Measurements from ENCODE around the gene ALAD.

Gene ALAD

GRCh38 chr9:113349066-113349444, 52.0 kb downstream of the ALAD start:
- no peak for DNase-seq (ENCODE audit: low read depth in 2 of 2)

DNA sequence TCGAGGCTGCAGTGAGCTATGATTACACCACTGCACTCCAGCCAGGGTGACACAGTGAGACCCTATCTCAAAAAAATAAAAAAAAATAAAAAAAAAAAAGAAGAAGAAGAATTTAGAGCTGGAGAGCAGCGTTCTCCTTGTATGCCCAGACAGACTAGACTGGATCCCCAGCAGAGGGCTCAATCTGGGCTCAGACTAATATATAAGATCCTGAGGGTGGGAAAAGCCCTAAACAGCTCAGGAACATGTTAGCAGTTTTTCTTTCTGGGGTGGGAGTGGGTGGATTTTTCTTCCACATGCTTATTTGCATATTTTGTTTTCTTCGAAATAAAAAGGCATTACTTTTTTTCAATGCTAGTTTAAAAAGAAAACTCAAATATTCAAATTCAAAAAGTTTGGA, 52.6 kb downstream of the ALAD start:
- no peak for DNase-seq (ENCODE audit: low read depth in 2 of 2)

GRCh38 chr9:113345671-113346070, 55.4 kb downstream of the ALAD start:
- DNase-seq (ENCODE audit: low read depth in 2 of 2), result no peak

DNA sequence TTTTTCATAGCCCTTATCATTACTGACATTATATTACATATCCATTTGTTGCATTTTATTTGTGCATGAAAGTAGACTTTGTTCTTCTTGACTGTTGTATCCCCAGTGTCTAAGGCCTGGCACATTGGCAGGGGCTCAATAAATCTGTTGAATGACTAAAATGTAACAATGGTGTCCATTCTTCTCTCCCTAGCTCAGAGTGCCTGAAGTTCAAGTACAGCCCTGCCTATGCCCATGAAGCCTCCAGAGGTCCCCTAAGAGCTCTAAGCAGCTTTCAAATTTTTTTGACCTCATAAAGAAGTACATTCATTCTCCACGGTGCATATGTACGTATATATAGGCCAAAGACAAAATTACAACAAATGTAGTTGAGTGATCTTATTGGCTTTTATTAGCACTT, 55.9 kb downstream of the ALAD start:
- no peak for DNase-seq (ENCODE audit: low read depth in 2 of 2)

DNA sequence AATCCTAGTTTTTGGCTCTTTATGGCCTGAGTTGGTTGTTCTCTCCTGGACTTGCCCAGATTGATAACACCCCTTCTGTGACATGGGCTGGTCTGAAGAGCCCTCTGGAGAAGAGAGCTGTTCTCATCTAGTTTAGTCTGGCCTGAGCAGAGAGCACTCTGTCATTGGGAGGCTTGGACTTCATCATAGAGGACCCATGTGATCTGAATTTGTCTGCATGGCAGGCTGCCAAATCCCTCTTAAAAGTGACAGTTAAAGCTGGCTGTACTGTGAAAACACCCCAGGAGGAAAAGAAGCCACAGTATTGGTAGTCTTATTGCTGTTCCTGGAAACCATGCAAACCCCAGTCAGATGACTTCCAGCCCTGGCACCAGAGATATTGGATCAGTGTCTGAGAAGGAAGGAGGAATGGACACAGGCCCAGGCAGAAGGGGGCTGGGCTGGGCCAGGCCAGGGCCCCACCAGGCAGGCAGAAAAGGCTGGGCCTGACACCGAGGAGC, 57.3 kb downstream of the ALAD start:
- no peak for DNase-seq (ENCODE audit: low read depth in 2 of 2)

GRCh38 chr9:113341712-113342410, 59.2 kb downstream of the ALAD start:
- DNase-seq (ENCODE audit: low read depth in 2 of 2), result no peak

GRCh38 chr9:113340011-113340699, 60.9 kb downstream of the ALAD start, which contains the start of gene WDR31:
Gene WDR31 (minus strand): TSS chr9:113340275. CDS start chr9:113332022, 8,253 bp downstream.
- peak; percentile 71 to 83 for DNase-seq (ENCODE audit: low read depth in 2 of 2)

DNA sequence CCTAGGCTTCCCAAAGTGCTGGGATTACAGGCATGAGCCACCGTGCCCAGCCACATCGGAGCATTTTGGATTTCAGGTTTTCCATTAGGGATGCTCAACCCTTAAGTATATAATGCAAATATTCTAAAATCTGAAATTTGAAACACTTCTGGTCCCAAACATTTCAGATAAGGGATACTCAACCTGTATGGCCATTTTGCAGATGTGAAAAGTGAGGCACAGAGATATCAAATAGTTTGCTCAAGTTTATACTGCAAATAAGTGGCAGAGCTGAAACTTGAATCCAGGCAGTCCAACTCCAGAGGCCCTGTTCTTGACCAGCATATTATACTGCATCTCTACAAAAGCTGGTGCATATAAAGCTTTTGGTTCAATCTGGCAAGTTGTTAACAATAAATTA, 63.4 kb downstream of the ALAD start:
- DNase-seq (ENCODE audit: low read depth in 2 of 2), result no peak
